Activated CD4-positive, alpha-beta T cell treated with anti-CD3 and anti-CD28 coated beads for 36 hours (primary cell): ENCODE data around the gene KIF13A. TPM values are rescaled to one million over a fixed set of nuclear protein-coding genes. Genes with fewer than 3 reads are reported as not detected.
"Not testable (repeated sequence)": the region's sequence is repeated elsewhere in the genome, so short reads cannot be mapped to it uniquely, and the experiment has no call there.

Experiments used
- ATAC-seq: fragments of 200-7000 bp; cut with Tn5 transposase; one replicate; pipeline ENCODE4 v1.10.0; 2021; ENCODE audit warnings: mild to moderate bottlenecking, moderate library complexity
- CTCF ChIA-PET: fragments of 350-600 bp; sonication (Branson Sonifier 250); formaldehyde crosslinking; loops from one replicate; lab custom pipeline; 2021; ENCODE audit warnings: antibody characterized with exemption; lab: Charles Lee
- POLR2A ChIA-PET: fragments of 350-600 bp; sonication (Branson Sonifier 250); formaldehyde crosslinking; loops from one replicate; lab custom pipeline; 2021; ENCODE audit warnings: antibody characterized with exemption, inconsistent platforms; lab: Charles Lee
- DNase-seq: peaks from one replicate; pipeline ENCODE4 v3.0.0-alpha.2; 2020
- H3K27ac Mint-ChIP-seq: one replicate; pipeline ENCODE4 v1.8.0; 2021; ENCODE audit warnings: mixed read lengths
- H3K27me3 Mint-ChIP-seq: one replicate; pipeline ENCODE4 v1.8.0; 2021; ENCODE audit warnings: mixed read lengths
- H3K36me3 Mint-ChIP-seq: one replicate; pipeline ENCODE4 v1.8.0; 2021; ENCODE audit warnings: low read depth, mixed read lengths
- H3K4me1 Mint-ChIP-seq: one replicate; pipeline ENCODE4 v1.8.0; 2021; ENCODE audit warnings: mixed read lengths
- H3K4me3 Mint-ChIP-seq: one replicate; pipeline ENCODE4 v1.8.0; 2021; ENCODE audit warnings: mild to moderate bottlenecking, moderate library complexity, mixed read lengths
- H3K9me3 Mint-ChIP-seq: one replicate; pipeline ENCODE4 v1.8.0; 2021; ENCODE audit warnings: low read depth, mixed read lengths
- intact Hi-C, 2 experiments: fragments of 100-400 bp; cut with DNase I in 1 of 2; cut with micrococcal nuclease in 1 of 2; formaldehyde crosslinking; loops; one replicate each; pipeline versions ENCODE4 v1.14.2 to v1.15.1; 2022 to 2024; cut with DNase I, micrococcal nuclease
- total RNA-seq, 2 experiments: library from RNA; stranded (reverse); gene quantifications; one replicate each; pipeline ENCODE4 v1.2.3, GENCODE V29; 2021

The KIF13A gene
- total RNA-seq, 2 experiments from 2014 or later: 0.07 TPM; not detected in 1

- no peak overlapping the region for H3K27ac Mint-ChIP-seq
- H3K4me1 Mint-ChIP-seq: no peaks in the 10 kb centered on the region
- peaks cover 9% of the 10 kb centered on the region for H3K27me3 Mint-ChIP-seq
- ChIA-PET CTCF (interaction anchor here (0.7 kb wide), 1 partner anchor 16 kb away, joined by 3 read pairs; no protein-coding TSS in a partner anchor), POLR2A (interaction anchor here (0.6 kb wide), 1 partner anchor 84 kb away, joined by 3 read pairs; no protein-coding TSS in a partner anchor)
- no peaks in the 10 kb centered on the region for H3K36me3 Mint-ChIP-seq
- ATAC-seq (no peak), DNase-seq (no peak)
- H3K9me3 Mint-ChIP-seq: no peaks in the 10 kb centered on the region
- H3K4me3 Mint-ChIP-seq: no peak overlapping the region
- intact Hi-C loops: no loop called here
Measured at GRCh38 chr6:17798477-17799154, 188.8 kb downstream of the KIF13A start.

- Mint-ChIP-seq H3K4me3 (no peak overlapping the region), H3K27ac (no peak overlapping the region), H3K36me3 (no peaks in the 10 kb centered on the region), H3K27me3 (peaks cover 2% of the 10 kb centered on the region), H3K9me3 (no peaks in the 10 kb centered on the region), H3K4me1 (no peaks in the 10 kb centered on the region)
- ChIA-PET POLR2A (no interaction called here), CTCF (interaction anchor here (1.0 to 2.3 kb wide), 2 partner anchors 10 to 14 kb away, joined by 3 to 6 read pairs; no protein-coding TSS in a partner anchor)
- no peak for ATAC-seq
- no peak for DNase-seq
- intact Hi-C loops: no loop called here
Measured at GRCh38 chr6:17790489-17790888, 196.9 kb downstream of the KIF13A start.

GRCh38 chr6:17785094-17785787, 202.2 kb downstream of the KIF13A start:
- H3K9me3 Mint-ChIP-seq: no peaks in the 10 kb centered on the region
- CTCF ChIA-PET: no interaction called here
- H3K4me3 Mint-ChIP-seq: no peak overlapping the region
- intact Hi-C loops: no loop called here
- no peaks in the 10 kb centered on the region for H3K27me3 Mint-ChIP-seq
- H3K27ac Mint-ChIP-seq: no peak overlapping the region
- no peaks in the 10 kb centered on the region for H3K4me1 Mint-ChIP-seq
- DNase-seq (no peak), ATAC-seq (no peak)
- no peaks in the 10 kb centered on the region for H3K36me3 Mint-ChIP-seq
- POLR2A ChIA-PET: no interaction called here

GRCh38 chr6:17780061-17780460, 207.4 kb downstream of the KIF13A start:
- H3K27ac Mint-ChIP-seq: no peak overlapping the region
- intact Hi-C loops: no loop called here
- no peak for ATAC-seq
- no peak for DNase-seq
- no peak overlapping the region for H3K4me3 Mint-ChIP-seq
- no peaks in the 10 kb centered on the region for H3K27me3 Mint-ChIP-seq
- POLR2A ChIA-PET: no interaction called here
- no peaks in the 10 kb centered on the region for H3K9me3 Mint-ChIP-seq
- H3K4me1 Mint-ChIP-seq: no peaks in the 10 kb centered on the region
- H3K36me3 Mint-ChIP-seq: no peaks in the 10 kb centered on the region
- CTCF ChIA-PET: no interaction called here

GRCh38 chr6:17771609-17772008, 215.8 kb downstream of the KIF13A start:
- CTCF ChIA-PET: no interaction called here
- POLR2A ChIA-PET: no interaction called here
- DNase-seq (no peak), ATAC-seq (no peak)
- intact Hi-C loops: no loop called here
- H3K9me3 Mint-ChIP-seq: no peaks in the 10 kb centered on the region
- no peak overlapping the region for H3K4me3 Mint-ChIP-seq
- H3K36me3 Mint-ChIP-seq: no peaks in the 10 kb centered on the region
- H3K27ac Mint-ChIP-seq: no peak overlapping the region
- peaks cover 4% of the 10 kb centered on the region for H3K27me3 Mint-ChIP-seq
- no peaks in the 10 kb centered on the region for H3K4me1 Mint-ChIP-seq

GRCh38 chr6:17768881-17769280, 218.6 kb downstream of the KIF13A start:
- CTCF ChIA-PET: no interaction called here
- no peaks in the 10 kb centered on the region for H3K9me3 Mint-ChIP-seq
- intact Hi-C loops: no loop called here
- H3K4me3 Mint-ChIP-seq: no peak overlapping the region
- H3K36me3 Mint-ChIP-seq: no peaks in the 10 kb centered on the region
- peaks cover 12% of the 10 kb centered on the region for H3K27me3 Mint-ChIP-seq
- H3K4me1 Mint-ChIP-seq: no peaks in the 10 kb centered on the region
- ATAC-seq: no peak
- no peak overlapping the region for H3K27ac Mint-ChIP-seq
- no peak for DNase-seq
- POLR2A ChIA-PET: no interaction called here

GRCh38 chr6:17768388-17768787, 219.0 kb downstream of the KIF13A start:
- DNase-seq (no peak), ATAC-seq (no peak)
- intact Hi-C loops: no loop called here
- POLR2A ChIA-PET: no interaction called here
- CTCF ChIA-PET: no interaction called here
- peaks cover 12% of the 10 kb centered on the region for H3K27me3 Mint-ChIP-seq
- H3K4me1 Mint-ChIP-seq: no peaks in the 10 kb centered on the region
- H3K4me3 Mint-ChIP-seq: no peak overlapping the region
- no peaks in the 10 kb centered on the region for H3K36me3 Mint-ChIP-seq
- no peak overlapping the region for H3K27ac Mint-ChIP-seq
- no peaks in the 10 kb centered on the region for H3K9me3 Mint-ChIP-seq

- POLR2A ChIA-PET: no interaction called here
- no peak for ATAC-seq
Measured at GRCh38 chr6:17762651-17763050, 224.8 kb downstream of the KIF13A start.

GRCh38 chr6:17758119-17758518, 229.3 kb downstream of the KIF13A start:
- intact Hi-C loops: no loop called here
- POLR2A ChIA-PET: no interaction called here

More at GRCh38 chr6:17762651-17763050, 224.8 kb downstream of the KIF13A start:
- Mint-ChIP-seq H3K4me3 (no peak overlapping the region), H3K27me3 (peaks cover 9% of the 10 kb centered on the region), H3K36me3 (no peaks in the 10 kb centered on the region), H3K9me3 (no peaks in the 10 kb centered on the region), H3K4me1 (no peaks in the 10 kb centered on the region), H3K27ac (no peak overlapping the region)
- CTCF ChIA-PET: interaction anchor here (0.7 kb wide), 1 partner anchor 803 kb away, joined by 3 read pairs; no protein-coding TSS in a partner anchor
- DNase-seq: no peak
- intact Hi-C loops: no loop called here

GRCh38 chr6:17754254-17754653, 233.2 kb downstream of the KIF13A start:
- intact Hi-C loops: no loop called here
- DNase-seq (no peak), ATAC-seq (no peak)
- H3K4me3 Mint-ChIP-seq: no peak overlapping the region
- POLR2A ChIA-PET: interaction anchor here (0.6 kb wide), 1 partner anchor 70 kb away, joined by 4 read pairs; no protein-coding TSS in a partner anchor
- CTCF ChIA-PET: interaction anchor here (1.0 kb wide), 1 partner anchor 173 kb away, joined by 4 read pairs; no protein-coding TSS in a partner anchor
- no peaks in the 10 kb centered on the region for H3K4me1 Mint-ChIP-seq
- H3K27ac Mint-ChIP-seq: no peak overlapping the region
- no peaks in the 10 kb centered on the region for H3K36me3 Mint-ChIP-seq
- no peaks in the 10 kb centered on the region for H3K9me3 Mint-ChIP-seq
- no peaks in the 10 kb centered on the region for H3K27me3 Mint-ChIP-seq

More at GRCh38 chr6:17758119-17758518, 229.3 kb downstream of the KIF13A start:
- Mint-ChIP-seq H3K27me3 (no peaks in the 10 kb centered on the region), H3K4me1 (no peaks in the 10 kb centered on the region), H3K9me3 (no peaks in the 10 kb centered on the region), H3K36me3 (no peaks in the 10 kb centered on the region), H3K4me3 (no peak overlapping the region), H3K27ac (no peak overlapping the region)
- DNase-seq: no peak
- CTCF ChIA-PET: interaction anchor here (0.7 to 0.9 kb wide), 2 partner anchors 54 to 203 kb away, joined by 3 to 4 read pairs; no protein-coding TSS in a partner anchor
- no peak for ATAC-seq

GRCh38 chr6:17745324-17745723, 242.1 kb downstream of the KIF13A start:
- H3K27me3 Mint-ChIP-seq, H3K36me3 Mint-ChIP-seq, intact Hi-C loops, H3K27ac Mint-ChIP-seq, H3K4me1 Mint-ChIP-seq, ATAC-seq, POLR2A ChIA-PET, H3K9me3 Mint-ChIP-seq, H3K4me3 Mint-ChIP-seq, DNase-seq: not testable (repeated sequence)
- CTCF ChIA-PET: interaction anchor here (0.8 kb wide), 1 partner anchor 60 kb away, joined by 3 read pairs; no protein-coding TSS in a partner anchor
